GF-D8 (cell line): ENCODE measurements around the gene ANKRD44.

Source experiments
- DNase-seq: peaks from one replicate; lab custom pipeline; 2025; lab: John Stamatoyannopoulos, UW

ANKRD44 gene

GRCh38 chr2:196956069-196956468 lies 354.5 kb downstream of the ANKRD44 start:
- DNase-seq, result no peak

- no peak for DNase-seq
These were observed 355.5 kb downstream of the ANKRD44 start for GRCh38 chr2:196955036-196955435.

- no peak for DNase-seq
These were observed 356.6 kb downstream of the ANKRD44 start for GRCh38 chr2:196954001-196954400.

- DNase-seq, result no peak
These were observed 357.6 kb downstream of the ANKRD44 start for GRCh38 chr2:196952936-196953335.

- DNase-seq, result no peak
These were observed 358.6 kb downstream of the ANKRD44 start for GRCh38 chr2:196951973-196952372.

GRCh38 chr2:196949116-196949515 lies 361.5 kb downstream of the ANKRD44 start:
- DNase-seq, result no peak

GRCh38 chr2:196944570-196944969 lies 366.0 kb downstream of the ANKRD44 start:
- no peak for DNase-seq

GRCh38 chr2:196941398-196942078 lies 369.0 kb downstream of the ANKRD44 start:
- DNase-seq, result no peak

GRCh38 chr2:196939371-196939770 lies 371.2 kb downstream of the ANKRD44 start:
- no peak for DNase-seq
